HG03442 (cell line): Measurements from ENCODE around the gene A1BG.
A peak's percentile ranks its signal among the peaks of the same experiment; 100 is the strongest.

Experiments
- ATAC-seq: cut with Tn5 transposase; IDR thresholded peaks from one replicate; pipeline ENCODE4 v1.9.1; 2021; ENCODE audit warnings: mild to moderate bottlenecking, moderate library complexity; ENCODE audit not compliant: unreplicated experiment

Gene A1BG, protein sequence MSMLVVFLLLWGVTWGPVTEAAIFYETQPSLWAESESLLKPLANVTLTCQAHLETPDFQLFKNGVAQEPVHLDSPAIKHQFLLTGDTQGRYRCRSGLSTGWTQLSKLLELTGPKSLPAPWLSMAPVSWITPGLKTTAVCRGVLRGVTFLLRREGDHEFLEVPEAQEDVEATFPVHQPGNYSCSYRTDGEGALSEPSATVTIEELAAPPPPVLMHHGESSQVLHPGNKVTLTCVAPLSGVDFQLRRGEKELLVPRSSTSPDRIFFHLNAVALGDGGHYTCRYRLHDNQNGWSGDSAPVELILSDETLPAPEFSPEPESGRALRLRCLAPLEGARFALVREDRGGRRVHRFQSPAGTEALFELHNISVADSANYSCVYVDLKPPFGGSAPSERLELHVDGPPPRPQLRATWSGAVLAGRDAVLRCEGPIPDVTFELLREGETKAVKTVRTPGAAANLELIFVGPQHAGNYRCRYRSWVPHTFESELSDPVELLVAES

DNA sequence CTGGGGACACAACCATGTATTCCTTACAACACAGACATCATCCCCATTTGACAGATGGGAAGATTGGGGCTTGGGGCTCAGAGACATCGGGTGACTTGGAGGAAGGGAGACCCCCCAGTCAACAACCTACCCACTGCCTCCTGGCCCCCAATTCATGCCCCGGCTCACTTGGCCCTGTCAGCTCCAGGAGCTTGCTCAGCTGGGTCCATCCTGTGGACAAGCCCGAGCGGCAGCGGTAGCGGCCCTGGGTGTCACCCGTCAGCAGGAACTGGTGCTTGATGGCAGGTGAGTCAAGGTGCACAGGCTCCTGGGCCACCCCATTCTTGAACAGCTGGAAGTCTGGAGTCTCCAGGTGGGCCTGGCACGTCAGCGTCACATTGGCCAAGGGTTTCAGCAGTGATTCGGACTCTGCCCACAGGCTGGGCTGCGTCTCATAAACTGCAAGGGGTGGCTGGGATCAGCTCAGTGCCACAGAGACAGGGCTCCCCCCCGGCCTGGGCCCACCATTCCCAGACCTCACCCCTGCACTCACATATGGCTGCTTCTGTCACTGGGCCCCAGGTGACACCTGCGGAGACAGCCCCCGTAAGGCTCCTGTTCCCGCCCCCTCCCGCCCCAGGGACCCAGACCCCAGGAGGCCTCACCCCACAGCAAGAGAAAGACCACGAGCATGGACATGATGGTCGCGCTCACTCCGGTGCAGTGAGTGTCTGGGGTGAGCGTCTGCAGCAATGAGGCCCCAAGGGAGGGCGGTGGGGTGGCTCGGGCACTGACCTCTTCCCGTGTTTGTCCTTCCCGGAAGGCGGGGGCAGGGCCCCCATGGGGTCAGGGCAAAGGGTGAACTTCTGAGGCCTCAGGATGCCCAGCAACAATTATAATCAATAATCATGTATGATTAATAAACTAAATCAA, at the start of gene A1BG:
A1BG (minus strand) TSS at position 733 of the 912 bp plus-strand sequence; CDS start at position 678, 55 bp downstream.
- ATAC-seq, result no peak

DNA sequence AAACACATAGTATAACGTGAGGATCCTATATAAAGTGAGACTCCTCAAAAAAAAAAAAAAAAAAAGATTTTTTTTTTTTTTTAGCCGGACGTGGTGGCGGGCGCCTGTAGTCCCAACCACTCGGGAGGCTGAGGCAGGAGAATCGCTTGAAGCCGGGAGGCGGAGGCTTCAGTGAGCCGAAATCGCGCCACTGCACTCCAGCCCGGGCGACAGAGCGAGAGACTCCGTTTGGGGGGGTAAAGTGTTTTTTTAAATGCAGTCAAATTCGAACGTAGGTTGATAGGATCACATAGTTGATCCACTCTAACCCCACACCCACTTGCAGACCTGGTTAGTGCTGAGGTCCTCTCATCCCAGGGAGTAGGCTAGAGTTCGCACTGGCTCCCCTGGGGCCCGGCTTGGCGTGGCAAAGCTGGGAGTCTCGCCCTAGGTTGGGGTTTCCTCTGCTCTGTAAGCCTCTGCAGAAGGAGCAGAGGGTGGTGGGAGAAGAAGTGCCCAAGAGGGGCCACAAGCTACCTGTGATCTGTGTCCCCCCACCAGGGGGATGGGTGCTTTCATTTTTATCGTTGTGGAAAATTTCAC, 48.6 kb upstream of the A1BG start:
- no peak for ATAC-seq

- peak; percentile 98 for ATAC-seq
Observed at GRCh38 chr19:58400916-58401839, 47.9 kb upstream of the A1BG start.

DNA sequence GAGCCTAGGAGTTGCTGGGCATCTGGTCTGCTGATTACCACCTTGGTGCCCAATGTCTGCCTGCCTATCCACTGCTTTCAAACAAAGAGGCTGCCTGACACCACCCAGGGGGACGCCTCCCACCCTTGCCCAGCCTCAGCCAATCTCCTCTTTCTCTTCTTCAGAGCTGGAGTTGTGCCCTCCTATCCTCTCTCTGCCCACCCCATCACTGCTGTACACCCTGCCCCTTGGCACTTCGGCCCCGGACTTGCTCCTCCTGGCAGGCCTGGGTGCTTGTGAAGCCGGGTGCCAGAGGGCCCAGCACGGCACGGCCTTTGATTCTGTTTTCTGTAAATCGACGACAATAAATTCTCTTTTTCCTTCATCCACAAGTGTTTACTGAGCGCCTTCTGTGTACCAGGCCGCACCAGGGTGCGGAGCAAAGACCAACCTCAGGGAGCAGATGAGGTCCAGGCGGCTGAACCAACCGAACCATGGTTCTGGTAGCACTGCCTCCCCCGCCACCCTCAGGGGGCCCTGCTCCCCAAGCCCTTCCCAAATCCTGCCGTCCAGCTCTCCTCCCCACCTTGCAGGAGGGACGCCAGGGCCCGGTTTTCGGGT, 47.1 kb upstream of the A1BG start:
- no peak for ATAC-seq

DNA sequence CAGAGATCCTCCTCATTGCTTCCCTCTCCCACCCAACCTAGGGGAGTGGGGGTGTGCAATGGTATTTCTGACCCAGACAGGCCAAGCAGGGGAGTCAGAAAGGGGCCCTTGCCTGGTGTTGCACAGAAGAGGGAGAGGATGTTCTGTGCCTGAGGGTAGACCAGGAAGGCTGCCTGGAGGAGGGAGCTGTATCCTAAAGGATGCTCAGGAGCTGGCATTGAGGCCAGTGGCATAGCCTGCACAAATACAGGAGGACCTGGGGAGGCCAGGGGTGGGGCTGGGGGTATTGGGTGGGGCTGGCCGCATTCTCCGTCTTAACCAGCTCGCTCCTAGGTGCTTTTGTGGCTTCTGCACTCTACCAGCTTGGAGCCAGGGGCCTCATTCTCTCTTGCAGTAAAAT, 46.6 kb upstream of the A1BG start:
- no peak for ATAC-seq

GRCh38 chr19:58398545-58398944, 45.3 kb upstream of the A1BG start:
- ATAC-seq, result no peak

DNA sequence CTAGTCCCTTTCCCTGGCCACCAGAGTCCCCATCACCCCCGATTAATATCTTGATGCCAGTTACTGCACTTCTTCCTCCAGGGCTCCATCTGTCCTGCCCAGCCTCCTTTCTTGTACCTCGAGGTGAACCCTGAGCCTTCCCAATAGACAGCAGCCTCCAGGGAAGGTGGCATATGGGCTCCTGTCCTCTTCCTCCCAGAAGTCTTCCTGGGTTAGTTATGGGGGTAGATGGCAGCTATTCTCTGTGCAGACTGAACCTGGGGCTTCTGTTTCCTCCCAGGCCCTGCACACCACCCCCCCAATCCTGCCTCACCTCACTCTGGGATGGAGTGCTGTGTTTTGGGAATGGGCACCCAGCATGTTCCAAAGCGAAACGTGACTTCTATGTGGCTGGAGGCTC, 44.8 kb upstream of the A1BG start:
- ATAC-seq, result no peak

DNA sequence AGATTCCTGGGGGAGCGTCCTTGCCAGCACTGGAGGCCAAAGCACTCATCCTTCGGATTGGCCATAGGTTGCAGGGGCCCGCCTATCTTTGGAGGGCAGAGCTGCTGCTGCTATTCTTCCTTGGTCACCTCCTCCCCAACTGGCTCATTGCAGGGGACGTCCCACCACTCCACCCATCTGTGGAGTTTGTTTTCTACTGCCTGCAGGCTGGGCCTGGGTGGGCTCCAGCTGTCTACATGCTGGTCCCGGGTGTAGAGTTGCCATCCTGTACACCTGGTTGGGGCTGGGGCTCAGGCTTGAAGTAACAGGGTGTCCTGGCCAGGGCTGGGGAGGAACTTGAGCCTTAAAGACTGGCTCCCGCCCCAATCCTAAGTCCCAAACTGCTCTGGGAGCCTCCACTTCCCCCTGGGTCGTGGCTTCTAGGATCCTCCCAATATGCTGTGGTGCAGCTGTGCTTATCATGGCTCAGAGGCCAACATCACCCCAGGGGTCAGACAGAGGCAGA, 44.3 kb upstream of the A1BG start:
- no peak for ATAC-seq

DNA sequence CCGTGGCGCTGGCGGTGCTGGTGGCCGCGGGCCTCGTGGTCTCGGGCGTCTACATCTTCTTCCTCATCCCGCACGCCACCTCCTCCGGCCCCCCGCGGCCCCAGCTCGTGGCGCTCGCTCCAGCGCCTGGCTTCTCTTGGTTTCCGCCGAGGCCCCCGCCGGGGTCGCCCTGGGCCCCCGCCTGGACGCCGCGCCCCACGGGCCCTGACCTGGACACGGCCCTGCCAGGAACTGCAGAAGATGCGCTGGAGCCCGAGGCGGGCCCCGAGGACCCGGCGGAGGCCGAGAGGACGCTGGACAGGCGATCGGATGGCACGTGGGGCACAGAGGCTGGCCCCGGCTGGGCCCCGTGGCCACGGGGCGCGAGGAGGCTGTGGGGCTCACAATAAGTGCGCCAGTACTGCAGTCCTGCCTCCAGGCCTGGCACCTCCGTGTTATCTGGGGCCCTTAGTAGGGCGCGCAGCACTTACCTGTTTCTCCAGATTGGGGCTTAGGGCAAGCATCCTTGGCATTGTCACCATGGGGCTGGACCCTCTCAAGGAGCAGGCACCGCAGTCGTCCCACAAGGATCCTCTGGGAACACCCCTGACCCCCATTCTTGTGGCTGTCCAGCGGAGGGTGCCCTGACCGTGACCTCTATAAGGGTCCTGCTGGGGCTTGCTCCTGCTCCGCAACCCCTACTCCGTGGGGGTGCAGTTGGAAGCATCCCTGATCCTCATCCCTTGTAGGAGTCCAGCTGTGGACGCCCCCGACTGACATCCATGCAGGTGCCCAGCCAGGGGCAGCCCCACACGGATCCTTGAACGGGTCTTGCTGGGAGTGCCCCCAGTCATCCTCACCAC, 43.6 kb upstream of the A1BG start:
- ATAC-seq, result no peak

- ATAC-seq, result no peak
Observed at GRCh38 chr19:58395979-58396627, 42.8 kb upstream of the A1BG start.

- no peak for ATAC-seq
Observed at GRCh38 chr19:58395220-58395978, 42.1 kb upstream of the A1BG start, which contains the start of gene RNF225. Gene RNF225, plus strand, starts transcription at chr19:58395656. Its CDS starts 434 bp downstream, at chr19:58396090.

DNA sequence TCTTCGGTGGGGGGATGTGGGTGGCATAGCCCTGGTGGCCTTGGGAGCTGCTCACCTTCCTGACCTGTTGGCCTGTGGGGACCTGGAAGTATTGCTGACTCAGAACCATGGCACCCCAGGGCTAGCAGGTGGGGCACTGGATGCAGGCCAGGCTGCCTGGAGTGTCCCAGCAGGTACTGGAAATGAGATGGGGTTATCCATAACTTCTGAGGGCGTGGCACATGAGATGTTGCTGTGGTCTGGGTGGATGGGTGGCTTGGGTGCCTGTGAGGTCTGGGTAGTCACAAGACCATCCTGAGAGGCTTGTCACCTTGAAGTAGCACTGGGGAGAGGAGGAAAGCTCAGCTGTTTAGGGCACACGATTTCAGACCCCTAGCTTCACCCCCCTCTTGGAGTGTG, 41.5 kb upstream of the A1BG start:
- no peak for ATAC-seq

DNA sequence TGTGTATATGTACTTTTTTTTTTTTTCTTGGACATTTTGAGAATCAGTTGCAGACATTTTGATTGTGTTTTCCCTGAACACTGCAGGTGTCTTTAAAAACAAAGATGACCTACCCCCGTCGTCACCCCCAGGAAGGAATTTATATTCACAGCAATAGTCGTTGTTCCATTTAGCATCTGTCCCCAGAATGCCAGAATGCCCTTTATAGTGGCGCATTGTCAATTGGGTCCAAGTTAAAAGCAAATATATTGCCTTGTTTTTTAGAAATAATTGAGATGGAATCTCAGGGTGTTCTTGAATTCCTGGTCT, 40.4 kb upstream of the A1BG start:
- ATAC-seq, result no peak

DNA sequence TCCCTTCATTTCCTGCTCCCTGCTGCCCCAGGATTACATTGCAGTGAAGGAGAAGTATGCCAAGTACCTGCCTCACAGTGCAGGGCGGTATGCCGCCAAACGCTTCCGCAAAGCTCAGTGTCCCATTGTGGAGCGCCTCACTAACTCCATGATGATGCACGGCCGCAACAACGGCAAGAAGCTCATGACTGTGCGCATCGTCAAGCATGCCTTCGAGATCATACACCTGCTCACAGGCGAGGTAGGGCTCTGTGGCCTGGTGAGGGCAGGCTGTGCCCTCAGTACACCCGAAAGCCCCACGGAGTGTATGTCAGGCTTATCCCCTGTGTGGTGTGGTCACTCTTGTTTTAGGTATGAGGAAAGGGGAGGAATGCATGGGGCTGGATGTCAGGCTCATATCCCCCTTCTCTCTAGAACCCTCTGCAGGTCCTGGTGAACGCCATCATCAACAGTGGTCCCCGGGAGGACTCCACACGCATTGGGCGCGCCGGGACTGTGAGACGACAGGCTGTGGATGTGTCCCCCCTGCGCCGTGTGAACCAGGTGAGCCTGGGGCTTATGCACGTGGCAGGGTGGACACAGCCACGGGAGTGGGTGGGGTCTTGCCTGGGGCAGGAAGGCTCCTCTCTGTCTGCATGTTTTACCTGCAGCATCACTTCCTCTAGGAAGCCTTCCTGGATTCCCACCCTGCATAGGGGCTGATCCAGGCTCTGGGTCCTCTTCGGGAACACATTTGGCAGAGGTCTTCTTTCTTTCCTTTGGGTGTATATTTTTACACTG, 39.8 kb upstream of the A1BG start:
- ATAC-seq, result no peak

DNA sequence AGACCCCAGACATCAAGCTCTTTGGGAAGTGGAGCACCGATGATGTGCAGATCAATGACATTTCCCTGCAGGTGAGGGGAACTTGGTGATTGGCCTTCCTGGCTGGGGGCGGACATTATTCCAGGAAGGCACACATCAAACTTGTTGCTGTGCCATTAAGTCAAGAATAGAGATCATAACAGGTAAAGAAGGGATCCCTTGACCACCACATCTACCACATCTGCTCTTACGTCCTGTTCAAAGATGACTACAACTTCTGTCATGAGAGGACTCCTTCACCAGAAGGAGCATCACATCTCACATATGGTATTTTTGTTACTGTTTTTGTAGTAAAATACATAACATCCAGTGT, 34.9 kb upstream of the A1BG start:
- ATAC-seq, result no peak

GRCh38 chr19:58387338-58388174, 34.3 kb upstream of the A1BG start:
- no peak for ATAC-seq
